Left lobe of liver (tissue), 2 donors: ENCODE data around the gene GSTO1. TPM values are rescaled to one million over a fixed set of nuclear protein-coding genes. Genes with fewer than 3 reads are reported as not detected.
"Not testable (repeated sequence)": the region's sequence is repeated elsewhere in the genome, so short reads cannot be mapped to it uniquely, and the experiment has no call there.

Experiments used
- ATAC-seq: fragments of 200-7000 bp; cut with Tn5 transposase; one replicate; pipeline ENCODE4 v1.9.1; 2020; ENCODE audit warnings: mild to moderate bottlenecking, moderate library complexity
- DNase-seq: peaks from one replicate; pipeline ENCODE4 v3.0.0-alpha.2; 2020; ENCODE audit warnings: low spot score
- total RNA-seq: library from RNA; stranded (reverse); gene quantifications from one replicate; pipeline ENCODE4 v1.2.1, GENCODE V29; 2021
- donor health status: DM: no; HTN: no; CAD: no; lungs with moderate emphysema.
- donor health status: DM: no; HTN: yes; CAD: no.

Gene GSTO1
- 194 TPM for total RNA-seq

- DNase-seq (peak; percentile 78), ATAC-seq (peak; percentile 68)
Measured at GRCh38 chr10:104254493-104255310, at the start of gene GSTO1. TSS of gene GSTO1 (plus strand) at chr10:104254892. CDS start at chr10:104254929, 37 bp downstream.

GRCh38 chr10:104208730-104209129, 46.0 kb upstream of the GSTO1 start:
- DNase-seq (no peak), ATAC-seq (no peak)

- ATAC-seq, result peak; percentile 81
- DNase-seq, result no peak
Measured at GRCh38 chr10:104209575-104210198, 45.0 kb upstream of the GSTO1 start.

DNA sequence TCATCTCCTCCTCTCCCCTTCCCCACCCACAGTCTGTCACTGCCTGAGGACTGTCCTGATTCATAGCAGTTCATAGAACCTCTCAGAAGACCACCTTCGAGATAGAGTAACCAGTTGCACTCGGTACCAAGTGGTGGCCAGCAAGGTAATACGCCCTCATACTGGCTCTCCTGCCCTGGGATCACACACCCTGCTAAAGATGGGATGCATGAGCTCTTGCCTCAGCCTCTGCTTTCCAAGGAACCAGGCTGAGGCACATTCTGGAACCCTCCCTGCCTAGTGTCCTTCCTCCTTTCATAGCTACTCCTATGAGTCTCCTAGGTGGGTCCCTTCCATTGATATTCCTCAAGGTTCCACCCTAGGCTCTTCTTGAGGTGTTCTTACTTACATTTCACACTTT, 38.1 kb upstream of the GSTO1 start:
- no peak for ATAC-seq
- DNase-seq, result no peak

GRCh38 chr10:104218751-104219150, 35.9 kb upstream of the GSTO1 start:
- no peak for DNase-seq
- ATAC-seq, result no peak

GRCh38 chr10:104220522-104220921, 34.2 kb upstream of the GSTO1 start:
- ATAC-seq (peak; percentile 71), DNase-seq (no peak)

GRCh38 chr10:104223304-104223703, 31.4 kb upstream of the GSTO1 start:
- ATAC-seq (no peak), DNase-seq (no peak)

DNA sequence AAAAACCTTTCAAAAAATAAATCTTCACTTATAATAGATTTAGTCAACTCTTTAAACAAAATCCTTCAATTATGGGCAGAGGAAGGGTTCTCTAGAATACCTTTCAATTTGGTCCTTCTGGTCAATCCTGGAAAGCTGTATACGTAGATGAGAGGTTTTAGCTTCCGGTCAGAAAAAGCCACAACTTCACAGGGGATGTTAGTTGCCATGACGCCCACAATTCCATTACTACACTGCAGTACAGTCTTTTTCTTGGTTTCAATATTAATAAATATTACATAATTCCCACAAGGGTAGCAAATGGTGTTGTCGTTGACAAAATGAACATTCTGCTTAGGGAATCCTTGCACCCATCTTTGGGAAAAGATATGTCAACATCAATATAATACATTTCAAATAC, 24.2 kb upstream of the GSTO1 start:
- ATAC-seq, result no peak

GRCh38 chr10:104231784-104232612, 22.7 kb upstream of the GSTO1 start, which contains the start of gene CFAP43:
TSS of gene CFAP43 (minus strand) at chr10:104232364. CDS start at chr10:104232246, 118 bp downstream.
- DNase-seq (peak; percentile 99), ATAC-seq (peak; percentile 99)

More for the DNA sequence above, 24.2 kb upstream of the GSTO1 start:
- DNase-seq, result no peak

GRCh38 chr10:104232613-104233102, 22.0 kb upstream of the GSTO1 start:
- ATAC-seq (peak; percentile 43), DNase-seq (peak; percentile 67)

DNA sequence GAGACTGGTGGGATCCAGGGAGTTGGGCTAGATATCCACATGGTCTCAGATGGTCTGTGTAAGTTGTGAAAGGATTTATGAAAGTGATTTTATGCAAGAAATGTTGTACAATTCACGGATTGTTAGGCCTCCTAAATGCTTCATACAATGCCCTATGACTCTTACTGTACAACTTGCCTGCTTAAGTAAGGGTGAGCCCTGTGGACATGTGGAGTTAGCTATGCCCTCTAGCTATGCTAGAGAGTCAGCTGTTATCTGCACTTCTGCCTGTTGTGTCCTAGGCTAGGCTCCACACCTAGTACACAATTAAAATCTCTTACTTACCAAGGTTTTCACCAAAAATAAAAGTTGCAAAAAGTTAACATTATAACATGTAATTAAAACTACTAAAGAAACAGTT, 20.9 kb upstream of the GSTO1 start:
- DNase-seq (no peak), ATAC-seq (no peak)

- DNase-seq, result no peak
- no peak for ATAC-seq
Measured at GRCh38 chr10:104234934-104235333, 19.8 kb upstream of the GSTO1 start.

DNA sequence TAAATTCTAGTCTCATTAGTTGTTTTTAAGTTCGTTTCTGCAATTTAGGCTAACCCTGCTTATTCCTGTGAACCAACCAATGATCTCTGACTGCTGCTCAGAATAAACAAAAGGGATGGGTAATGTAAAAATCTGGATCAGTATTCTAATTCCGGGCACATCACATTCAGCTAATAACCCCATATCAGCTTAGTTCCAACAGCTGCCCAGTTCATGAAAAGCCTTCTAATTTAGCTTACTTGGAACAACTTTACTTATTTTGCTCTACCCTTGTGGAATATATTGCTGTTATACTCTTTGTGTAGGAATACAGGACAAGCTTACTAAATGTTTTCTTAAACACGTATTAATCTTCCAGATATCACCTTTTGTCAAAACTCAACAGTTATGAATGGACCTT, 18.9 kb upstream of the GSTO1 start:
- ATAC-seq (no peak), DNase-seq (no peak)

DNA sequence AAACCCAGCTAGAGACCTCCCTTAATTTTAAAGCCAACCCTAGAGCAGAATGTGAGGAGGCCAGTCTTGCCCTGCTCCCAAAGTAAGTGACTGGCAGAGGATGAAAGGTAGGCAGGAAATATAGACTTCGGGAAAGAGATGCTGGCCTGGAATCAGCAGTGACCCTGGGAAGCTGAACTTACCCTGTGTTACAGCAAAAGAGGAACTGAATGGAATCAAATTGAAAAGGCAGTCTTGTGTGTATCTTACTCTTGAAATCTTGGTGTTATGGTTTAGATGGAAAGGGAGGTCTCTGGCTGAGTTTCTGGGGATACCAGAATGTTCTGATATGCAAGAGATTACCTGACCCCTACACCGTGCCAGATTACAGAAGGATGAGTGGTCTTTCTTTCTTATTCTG, 14.6 kb upstream of the GSTO1 start:
- ATAC-seq, result no peak

GRCh38 chr10:104242545-104242944, 12.1 kb upstream of the GSTO1 start:
- no peak for ATAC-seq
- no peak for DNase-seq

More for the DNA sequence above, 14.6 kb upstream of the GSTO1 start:
- no peak for DNase-seq

DNA sequence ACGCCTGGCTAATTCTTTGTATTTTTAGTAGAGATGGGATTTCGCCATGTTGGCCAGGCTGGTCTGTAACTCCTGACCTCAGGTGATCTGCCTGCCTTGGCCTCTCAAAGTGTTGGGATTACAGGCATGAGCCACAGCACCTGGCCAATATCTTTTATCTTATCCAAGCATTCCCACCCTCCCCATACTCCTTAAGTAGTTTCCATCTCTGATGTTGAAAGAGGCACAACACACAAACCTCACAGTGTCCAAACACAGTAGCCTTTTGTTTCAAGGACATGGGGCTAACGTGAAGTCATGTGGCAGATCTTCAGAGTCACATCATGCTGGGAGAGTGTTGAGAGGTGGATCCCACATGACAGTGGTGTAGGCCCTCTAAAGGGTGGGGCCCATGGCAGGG, 11.7 kb upstream of the GSTO1 start:
- DNase-seq, ATAC-seq: not testable (repeated sequence)

GRCh38 chr10:104243512-104243911, 11.2 kb upstream of the GSTO1 start:
- no peak for ATAC-seq
- no peak for DNase-seq

GRCh38 chr10:104245066-104245632, 9.5 kb upstream of the GSTO1 start:
- ATAC-seq (no peak), DNase-seq (no peak)

DNA sequence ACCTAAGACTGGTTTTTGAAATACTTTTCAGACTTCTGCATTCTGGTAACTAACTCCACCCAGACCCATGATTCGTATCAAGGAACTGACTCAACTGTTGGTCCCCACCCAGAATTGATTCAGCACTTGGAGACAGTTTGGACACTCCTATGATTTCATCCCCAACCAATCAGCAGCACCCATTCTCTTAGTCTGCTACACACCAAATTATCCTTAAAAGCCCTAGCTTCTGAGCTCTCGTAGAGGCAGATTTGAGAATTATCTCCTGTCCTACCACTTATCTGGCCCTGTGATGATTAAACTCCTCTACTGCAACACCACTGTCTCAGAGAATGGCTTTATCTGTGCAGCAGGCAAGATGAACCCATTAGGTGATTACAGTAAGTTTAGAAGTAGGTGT, 7.7 kb upstream of the GSTO1 start:
- ATAC-seq, result no peak
- DNase-seq, result no peak

GRCh38 chr10:104247513-104248146, 7.1 kb upstream of the GSTO1 start:
- ATAC-seq, result no peak

More at GRCh38 chr10:104247513-104248146, 7.1 kb upstream of the GSTO1 start:
- DNase-seq, result no peak
